T-helper 1 cell treated with Interleukin-12 subunit alpha and Interleukin-12 subunit beta and Interleukin-4 antibody, amounts not matched to agents 30 μg/mL and 1 μg/mL, for 36 hours (primary cell): ENCODE results near the gene CLDND2.
A peak's percentile ranks its signal among the peaks of the same experiment; 100 is the strongest.

Experiments
- H3K27ac Mint-ChIP-seq: one replicate; pipeline ENCODE4 v1.8.0; 2021; ENCODE audit warnings: mild to moderate bottlenecking, mixed read lengths
- H3K27me3 Mint-ChIP-seq: one replicate; pipeline ENCODE4 v1.8.0; 2021; ENCODE audit warnings: low read depth, mixed read lengths
- H3K36me3 Mint-ChIP-seq: one replicate; pipeline ENCODE4 v1.8.0; 2021; ENCODE audit warnings: low read depth, mixed read lengths
- H3K4me1 Mint-ChIP-seq: one replicate; pipeline ENCODE4 v1.8.0; 2021; ENCODE audit warnings: low read depth, mixed read lengths
- H3K4me3 Mint-ChIP-seq: one replicate; pipeline ENCODE4 v1.8.0; 2021; ENCODE audit warnings: mild to moderate bottlenecking, moderate library complexity, mixed read lengths
- H3K9me3 Mint-ChIP-seq: one replicate; pipeline ENCODE4 v1.8.0; 2021; ENCODE audit warnings: mixed read lengths

The CLDND2 gene

DNA sequence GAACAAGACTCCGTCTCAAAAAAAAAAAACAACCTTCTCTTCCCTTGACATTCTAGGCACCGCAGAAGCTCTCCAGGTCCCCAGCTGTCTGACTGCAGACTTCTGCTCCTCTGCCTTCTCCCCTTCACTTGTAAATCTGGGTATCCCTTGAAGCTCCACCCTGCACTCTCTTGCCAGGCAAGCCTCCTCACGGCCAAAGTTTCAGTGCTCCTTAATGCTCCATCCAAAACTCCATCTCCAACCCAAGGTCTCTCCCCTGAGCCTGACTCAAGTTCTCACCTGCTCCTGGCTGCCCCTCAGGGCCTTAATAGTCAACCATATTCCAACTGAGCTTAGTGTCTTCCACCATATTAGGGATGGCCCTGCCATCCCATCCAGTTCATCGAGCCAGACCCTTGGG, 1.4 kb upstream of the CLDND2 start:
- peak overlapping the region; percentile 94 for H3K27ac Mint-ChIP-seq
- peak overlapping the region; percentile 83 for H3K4me3 Mint-ChIP-seq
- peaks cover 68% of the 10 kb centered on the region for H3K4me1 Mint-ChIP-seq
- no peaks in the 10 kb centered on the region for H3K27me3 Mint-ChIP-seq
- peaks cover 10% of the 10 kb centered on the region for H3K36me3 Mint-ChIP-seq
- H3K9me3 Mint-ChIP-seq, result peaks cover 12% of the 10 kb centered on the region

DNA sequence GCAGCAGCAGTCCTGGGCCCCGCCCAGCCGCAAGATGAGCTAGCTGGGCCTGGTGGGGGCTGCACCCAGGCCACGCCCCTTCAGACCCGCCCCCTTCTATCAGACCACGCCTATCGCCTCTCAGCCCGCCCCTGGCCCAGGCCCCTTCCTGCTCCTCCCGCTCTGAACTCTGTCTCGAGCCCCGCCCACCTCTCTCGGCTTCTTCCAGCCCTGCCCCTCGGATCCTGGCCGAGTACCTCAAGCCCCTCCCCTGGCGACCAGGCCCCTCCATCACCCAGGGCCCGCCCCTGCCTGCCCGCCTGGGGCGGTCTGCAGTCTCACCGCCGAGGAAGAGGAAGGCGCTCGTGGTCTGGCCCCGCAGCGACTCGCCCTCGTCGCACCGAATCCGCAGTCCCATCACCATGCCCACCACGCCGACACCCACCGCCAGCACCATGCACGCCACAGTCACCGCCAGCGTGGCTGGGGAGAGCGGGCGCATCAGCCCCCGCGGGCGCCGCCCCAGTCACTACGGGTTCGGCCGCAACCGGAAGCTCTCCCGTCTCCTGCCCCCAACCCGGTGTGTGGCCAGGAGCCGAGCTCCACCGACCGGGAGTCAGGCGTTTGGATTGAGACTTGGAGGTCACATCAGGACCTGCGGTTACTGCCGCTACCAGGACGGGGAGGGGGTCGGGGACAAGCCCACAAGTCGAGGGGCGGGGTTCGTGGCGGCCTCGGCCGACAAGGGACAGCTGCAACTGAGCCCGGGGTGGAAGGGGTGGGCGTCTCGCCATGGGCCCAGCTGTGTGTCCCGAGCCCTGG, 1.0 kb downstream of the CLDND2 start:
- peak overlapping the region; percentile 98 for H3K27ac Mint-ChIP-seq
- H3K4me3 Mint-ChIP-seq, result peak overlapping the region; percentile 100
- H3K36me3 Mint-ChIP-seq, result peaks cover 3% of the 10 kb centered on the region
- H3K27me3 Mint-ChIP-seq, result no peaks in the 10 kb centered on the region
- H3K4me1 Mint-ChIP-seq, result peaks cover 65% of the 10 kb centered on the region
- no peaks in the 10 kb centered on the region for H3K9me3 Mint-ChIP-seq

DNA sequence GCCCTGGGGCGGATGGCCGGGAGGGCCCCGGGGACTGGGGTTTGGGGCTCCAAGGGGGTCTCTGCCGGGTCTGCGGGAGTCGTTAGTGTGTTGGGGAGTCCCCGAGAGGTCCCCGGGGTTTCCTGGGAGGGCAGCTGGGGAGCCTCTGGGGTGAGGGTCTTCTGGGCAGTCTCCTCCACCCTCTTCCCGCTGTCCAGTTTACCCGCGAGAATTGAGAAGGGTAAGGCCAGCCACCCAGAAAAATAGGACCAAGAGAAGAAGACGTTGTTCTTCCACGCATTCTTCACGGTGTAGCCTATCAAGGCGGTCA, 1.6 kb downstream of the CLDND2 start:
- H3K27me3 Mint-ChIP-seq, result no peaks in the 10 kb centered on the region
- peaks cover 64% of the 10 kb centered on the region for H3K4me1 Mint-ChIP-seq
- H3K36me3 Mint-ChIP-seq, result peaks cover 3% of the 10 kb centered on the region
- H3K9me3 Mint-ChIP-seq, result no peaks in the 10 kb centered on the region
- peak overlapping the region; percentile 98 for H3K27ac Mint-ChIP-seq
- H3K4me3 Mint-ChIP-seq, result peak overlapping the region; percentile 100

DNA sequence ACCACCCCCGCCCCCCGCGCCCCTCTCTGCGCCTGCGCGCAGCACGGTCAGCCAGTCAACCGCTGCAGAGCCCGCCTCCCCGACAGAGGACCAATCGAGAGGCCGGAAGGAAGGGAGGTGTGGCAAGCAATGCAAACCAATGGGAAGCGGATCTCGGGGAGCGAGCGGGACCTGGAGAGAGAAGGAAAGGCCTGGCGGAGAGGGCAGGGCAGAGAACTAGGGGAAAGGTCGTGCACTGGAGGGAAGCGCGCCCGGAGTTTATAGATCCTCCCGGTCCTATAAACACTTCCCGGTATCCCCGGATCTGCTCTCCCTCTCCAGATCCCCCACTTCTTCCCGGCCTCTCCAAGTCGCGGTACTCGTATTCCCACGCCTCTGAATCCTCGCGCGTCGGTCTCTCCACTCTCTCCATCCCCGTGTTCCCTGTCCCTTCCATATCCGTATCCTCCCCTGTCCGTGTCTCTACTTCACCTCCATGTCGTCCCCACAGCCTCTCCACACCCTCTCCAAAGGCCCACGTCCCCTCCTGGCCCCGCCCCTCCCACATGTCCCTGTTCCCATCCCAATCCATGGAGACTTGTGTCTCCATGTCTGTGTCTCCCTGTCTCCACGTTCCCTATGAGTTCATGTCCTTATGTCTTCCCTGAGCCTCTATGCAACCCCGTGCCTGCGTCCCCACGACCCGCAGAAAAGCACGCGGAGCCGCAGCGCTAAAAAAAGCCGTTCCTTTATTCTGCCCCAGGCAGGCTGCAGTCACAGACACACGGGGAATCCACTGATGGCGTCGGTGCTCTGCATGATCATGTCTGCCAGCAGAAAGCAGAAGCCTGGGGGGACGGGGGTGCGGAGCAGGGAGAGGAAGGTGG, 2.2 kb downstream of the CLDND2 start:
- peaks cover 3% of the 10 kb centered on the region for H3K36me3 Mint-ChIP-seq

DNA sequence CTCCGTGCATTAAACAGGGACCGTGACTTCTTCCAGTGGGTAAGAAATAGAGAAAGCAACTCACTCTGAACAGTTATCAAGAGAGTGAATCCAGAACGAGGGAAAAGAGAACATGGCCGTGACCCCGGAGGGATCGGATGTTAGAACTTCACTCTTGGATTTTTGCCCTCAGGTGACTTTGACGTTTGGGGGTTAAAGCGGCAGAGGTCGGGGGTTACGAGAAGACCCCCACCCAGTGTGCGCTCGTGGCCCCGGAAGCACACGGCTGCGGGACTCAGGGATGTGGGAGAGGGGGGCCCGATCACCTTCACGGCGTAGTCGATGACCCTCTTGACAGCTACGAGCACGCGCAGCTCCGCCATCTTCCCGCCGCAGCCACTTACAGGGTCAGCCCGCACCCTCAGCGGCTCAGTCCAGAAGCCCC, 2.8 kb downstream of the CLDND2 start, which contains the start of gene ETFB:
ETFB (minus strand) TSS at position 424 of the 424 bp plus-strand sequence; CDS start at position 362, 62 bp downstream.
- Mint-ChIP-seq H3K4me1 (peaks cover 55% of the 10 kb centered on the region), H3K27me3 (no peaks in the 10 kb centered on the region), H3K4me3 (peak within 1 kb of the TSS; percentile 100), H3K9me3 (no peaks in the 10 kb centered on the region), H3K27ac (peak within 1 kb of the TSS; percentile 98), H3K36me3 (peaks cover 3% of the 10 kb centered on the region)

More for the DNA sequence above, 2.2 kb downstream of the CLDND2 start:
- Mint-ChIP-seq H3K4me3 (peak overlapping the region; percentile 100), H3K27ac (peak overlapping the region; percentile 98), H3K4me1 (peaks cover 61% of the 10 kb centered on the region), H3K9me3 (no peaks in the 10 kb centered on the region), H3K27me3 (no peaks in the 10 kb centered on the region)

DNA sequence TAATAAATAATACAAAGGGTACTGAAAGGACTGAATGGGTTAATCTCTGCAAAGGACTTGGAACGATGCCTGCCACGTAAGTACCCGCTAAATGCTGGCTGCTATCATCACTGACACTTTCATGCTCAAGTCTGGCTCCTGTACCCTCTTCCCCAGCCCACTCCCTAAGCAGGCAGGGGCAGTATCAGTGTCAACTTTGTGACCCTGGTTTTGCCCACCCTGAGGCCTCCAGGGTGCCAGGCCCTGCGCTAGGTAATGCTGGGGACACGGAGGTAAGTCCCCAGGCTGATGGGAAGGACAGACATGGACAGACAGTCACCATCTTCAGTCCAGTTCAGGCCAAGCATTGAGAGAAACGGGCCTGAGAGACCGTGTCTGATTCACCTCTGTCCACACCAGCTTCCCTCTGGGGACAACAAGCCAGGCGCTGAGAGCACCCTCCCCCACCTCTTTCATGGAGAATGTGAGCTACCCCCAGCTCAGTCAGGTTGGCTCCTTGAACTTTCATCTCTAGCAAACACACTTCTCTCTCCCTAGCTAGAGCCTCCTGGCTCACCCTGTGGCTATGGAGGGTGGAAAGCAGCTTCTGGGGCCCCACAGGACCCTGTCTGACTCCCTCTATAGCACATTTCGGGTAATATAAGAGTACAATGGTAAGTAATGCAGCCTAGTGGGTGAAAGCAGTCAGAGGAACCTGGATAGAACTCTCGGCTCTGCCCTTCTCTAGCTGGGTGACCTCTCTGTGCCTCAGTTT, 3.4 kb downstream of the CLDND2 start:
- Mint-ChIP-seq H3K27ac (peak overlapping the region; percentile 98), H3K36me3 (peaks cover 3% of the 10 kb centered on the region), H3K9me3 (no peaks in the 10 kb centered on the region), H3K27me3 (no peaks in the 10 kb centered on the region), H3K4me1 (peaks cover 49% of the 10 kb centered on the region), H3K4me3 (peak overlapping the region; percentile 100)

DNA sequence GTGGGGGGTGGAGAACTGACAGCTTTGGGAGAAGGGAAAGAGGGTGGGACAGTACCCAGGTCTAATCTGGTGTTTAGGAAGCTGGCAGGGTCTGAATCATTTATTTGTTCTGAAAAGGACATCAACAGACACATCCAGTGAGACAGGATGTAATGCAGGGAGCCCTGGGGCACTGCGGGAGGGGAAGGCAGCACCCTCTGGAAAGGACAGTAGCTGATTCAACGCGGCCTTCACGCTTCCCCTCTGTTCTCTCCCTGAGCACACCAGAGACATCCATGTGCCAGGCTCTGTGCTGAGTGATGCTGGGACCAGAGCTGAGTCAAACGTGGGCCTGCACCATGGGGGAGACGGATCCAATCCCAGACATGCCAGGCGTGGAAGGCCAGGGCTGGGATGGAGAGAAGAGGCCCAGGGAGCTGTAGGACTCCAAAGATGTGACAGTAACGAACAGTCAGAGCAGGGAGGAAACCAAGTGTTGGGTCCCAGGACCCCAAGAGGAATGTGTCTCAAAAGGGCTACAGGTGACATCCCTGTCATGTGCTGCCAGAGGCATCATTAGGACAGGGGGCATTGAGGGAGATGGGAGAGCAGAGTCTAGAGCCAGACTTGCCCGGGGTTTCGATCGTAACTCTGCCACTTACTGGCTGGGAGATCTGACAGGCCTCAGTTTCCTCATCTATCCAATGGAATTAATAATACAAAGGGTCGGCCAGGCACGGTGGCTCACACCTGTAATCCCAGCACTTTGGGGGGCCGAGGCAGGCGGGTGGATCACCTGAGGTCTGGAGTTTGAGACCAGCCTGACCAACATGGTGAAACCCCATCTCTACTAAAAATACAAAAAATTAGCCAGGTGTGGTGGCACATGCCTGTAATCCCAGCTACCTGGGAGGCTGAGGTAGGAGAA, 4.3 kb downstream of the CLDND2 start:
- H3K36me3 Mint-ChIP-seq, result no peaks in the 10 kb centered on the region
- no peaks in the 10 kb centered on the region for H3K9me3 Mint-ChIP-seq
- peak overlapping the region; percentile 66 for H3K4me3 Mint-ChIP-seq
- H3K27ac Mint-ChIP-seq, result peak overlapping the region; percentile 34
- no peaks in the 10 kb centered on the region for H3K27me3 Mint-ChIP-seq
- H3K4me1 Mint-ChIP-seq, result peaks cover 45% of the 10 kb centered on the region

DNA sequence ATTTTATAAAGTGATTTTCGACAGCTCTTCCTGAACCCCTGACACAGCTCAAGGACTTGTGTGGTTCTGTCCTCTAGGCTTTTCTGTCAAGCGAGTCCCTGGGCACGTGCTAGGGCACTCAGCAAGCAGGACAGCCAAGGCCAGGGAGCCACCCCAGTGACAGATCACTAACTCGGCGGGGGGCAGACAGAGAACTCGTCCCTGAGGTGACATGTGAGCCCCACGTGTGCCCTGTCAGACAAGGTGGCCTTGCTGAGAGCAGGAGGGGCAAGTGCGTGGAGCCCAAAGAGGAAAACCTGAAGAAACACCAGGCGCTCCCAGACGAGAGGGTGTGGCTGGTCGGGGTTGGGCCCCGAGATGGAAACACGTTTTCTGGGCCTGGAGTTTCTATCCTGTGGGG, 7.6 kb downstream of the CLDND2 start:
- Mint-ChIP-seq H3K36me3 (no peaks in the 10 kb centered on the region), H3K27ac (no peak overlapping the region), H3K27me3 (no peaks in the 10 kb centered on the region), H3K4me1 (peaks cover 31% of the 10 kb centered on the region), H3K9me3 (no peaks in the 10 kb centered on the region), H3K4me3 (no peak overlapping the region)

DNA sequence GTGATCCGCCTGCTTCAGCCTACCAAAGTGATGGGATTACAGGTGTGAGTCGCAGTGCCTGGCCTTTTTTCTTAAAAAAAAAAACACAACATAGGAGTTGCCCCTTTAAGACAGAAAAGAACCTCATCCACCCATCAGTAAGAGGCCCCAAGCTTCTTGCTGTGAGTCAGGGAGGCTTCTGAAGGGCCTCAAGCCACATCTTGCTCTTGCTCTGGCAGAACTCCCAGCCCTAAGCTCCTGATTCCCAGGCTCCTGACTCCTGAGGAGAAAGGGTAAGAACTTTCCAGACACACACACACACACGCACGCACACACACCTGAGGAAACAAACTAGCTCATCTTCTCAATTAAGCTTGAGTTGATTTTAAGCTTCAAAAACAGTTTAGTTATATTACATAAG, 9.5 kb downstream of the CLDND2 start:
- H3K9me3 Mint-ChIP-seq, result no peaks in the 10 kb centered on the region
- no peaks in the 10 kb centered on the region for H3K36me3 Mint-ChIP-seq
- H3K27me3 Mint-ChIP-seq, result no peaks in the 10 kb centered on the region
- H3K4me1 Mint-ChIP-seq, result peaks cover 26% of the 10 kb centered on the region
- H3K4me3 Mint-ChIP-seq, result no peak overlapping the region
- H3K27ac Mint-ChIP-seq, result no peak overlapping the region

DNA sequence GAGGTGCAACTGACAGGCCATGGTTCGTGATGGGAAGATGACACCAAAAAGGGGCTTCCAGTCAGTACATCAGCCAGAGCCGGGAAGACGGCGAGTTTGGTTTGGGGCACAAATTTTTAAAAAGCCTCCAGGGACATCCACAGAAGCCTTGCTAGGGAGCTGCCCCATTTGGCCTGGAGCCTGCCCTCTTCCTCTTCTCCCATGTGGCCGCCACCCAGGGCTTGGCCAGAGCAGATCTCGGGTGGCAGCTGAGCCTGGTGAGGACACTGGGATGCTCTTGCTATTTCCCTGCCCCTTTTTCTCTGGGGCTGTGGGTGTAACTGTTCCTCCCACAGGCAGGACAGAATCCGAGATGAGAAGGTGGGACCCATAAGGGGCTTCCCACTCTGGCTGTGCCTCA, 10.9 kb downstream of the CLDND2 start:
- Mint-ChIP-seq H3K27ac (no peak overlapping the region), H3K27me3 (no peaks in the 10 kb centered on the region), H3K36me3 (no peaks in the 10 kb centered on the region), H3K9me3 (no peaks in the 10 kb centered on the region), H3K4me3 (no peak overlapping the region), H3K4me1 (peaks cover 15% of the 10 kb centered on the region)

DNA sequence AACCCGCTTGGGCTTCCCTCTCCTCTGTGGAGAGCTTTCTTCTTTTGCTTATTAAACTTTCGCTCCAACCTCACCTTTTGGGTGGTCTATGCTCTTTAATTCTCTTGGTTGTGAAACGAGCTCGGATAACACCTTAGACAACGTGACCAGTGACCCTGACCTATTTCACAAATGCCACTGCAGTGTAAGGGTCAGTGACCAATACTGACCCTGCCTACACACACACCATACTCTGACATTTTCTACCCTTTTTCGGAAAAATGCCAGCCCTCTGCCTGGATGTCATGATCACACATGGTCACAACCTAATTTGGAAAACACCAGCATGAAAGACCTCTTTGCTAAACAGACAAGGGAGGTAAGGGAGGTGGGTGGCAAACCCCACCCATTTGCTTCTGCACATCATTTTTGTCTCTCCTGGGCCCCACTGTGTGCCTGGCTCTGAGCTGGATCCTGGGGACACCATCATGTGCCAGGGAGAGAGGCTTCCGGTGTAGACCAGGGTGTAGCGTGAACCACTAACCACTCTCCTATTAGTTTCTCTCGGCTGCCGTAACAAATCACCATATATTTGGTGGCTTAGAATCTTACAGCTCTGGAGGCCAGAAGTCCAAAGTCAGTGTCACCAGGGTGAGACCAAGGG, 12.5 kb downstream of the CLDND2 start:
- Mint-ChIP-seq H3K27ac (no peak overlapping the region), H3K27me3 (no peaks in the 10 kb centered on the region), H3K36me3 (peaks cover 9% of the 10 kb centered on the region), H3K4me3 (no peak overlapping the region), H3K9me3 (no peaks in the 10 kb centered on the region), H3K4me1 (peaks cover 6% of the 10 kb centered on the region)

DNA sequence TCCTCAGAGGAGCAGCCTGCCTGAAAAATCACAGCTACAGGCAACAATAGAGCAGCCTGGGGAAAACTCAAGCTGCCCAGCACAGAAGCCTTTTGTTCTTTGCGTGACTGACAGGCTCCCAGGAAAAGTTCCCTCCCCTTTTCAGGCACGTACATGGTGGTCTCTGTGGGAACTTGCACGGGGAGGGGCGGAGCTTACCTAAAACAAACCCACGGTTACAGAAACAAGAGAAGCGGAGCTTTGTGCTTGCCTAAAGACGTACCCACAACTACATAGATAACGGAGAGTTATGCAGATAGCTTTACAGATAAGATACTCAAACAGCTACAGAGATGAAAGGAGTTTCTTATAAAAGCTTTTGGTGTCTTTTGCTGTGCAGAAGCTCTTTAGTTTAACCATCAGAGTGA, 14.1 kb downstream of the CLDND2 start:
- peaks cover 15% of the 10 kb centered on the region for H3K36me3 Mint-ChIP-seq
- peak overlapping the region; percentile 9 for H3K27ac Mint-ChIP-seq
- peak overlapping the region; percentile 7 for H3K4me3 Mint-ChIP-seq
- no peaks in the 10 kb centered on the region for H3K27me3 Mint-ChIP-seq
- peaks cover 6% of the 10 kb centered on the region for H3K4me1 Mint-ChIP-seq
- H3K9me3 Mint-ChIP-seq, result no peaks in the 10 kb centered on the region

DNA sequence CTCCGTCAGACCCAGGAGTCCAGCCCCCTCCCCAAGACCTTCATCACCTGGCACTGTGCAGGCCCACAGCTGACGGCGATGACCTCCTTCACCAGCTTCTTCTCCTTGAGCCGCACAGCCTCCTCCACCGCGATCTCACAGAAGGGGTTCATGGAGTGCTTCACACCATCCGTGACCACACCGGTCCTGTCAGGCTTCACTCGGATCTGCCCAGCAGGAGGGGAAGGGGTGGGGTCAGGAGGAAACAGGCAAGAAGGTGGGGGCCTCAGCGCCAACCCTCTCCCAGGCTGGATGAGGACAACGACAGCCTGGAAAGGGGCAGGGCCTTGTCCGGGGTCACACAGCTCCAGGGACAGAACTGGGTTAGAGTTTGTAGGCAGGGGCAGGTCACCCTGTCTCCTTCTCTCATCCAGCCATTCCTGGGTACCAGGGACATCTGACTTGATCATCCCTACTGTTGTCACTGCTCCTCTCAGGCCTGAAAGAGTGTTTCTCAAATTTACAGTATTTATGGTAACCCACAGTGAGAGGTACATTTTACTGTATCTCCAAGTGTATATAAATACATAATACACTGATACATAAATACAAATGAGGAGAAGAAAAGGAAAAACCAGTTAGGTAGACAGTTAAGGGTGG, 14.6 kb downstream of the CLDND2 start:
- Mint-ChIP-seq H3K36me3 (peaks cover 15% of the 10 kb centered on the region), H3K4me1 (peaks cover 6% of the 10 kb centered on the region), H3K27ac (no peak overlapping the region), H3K4me3 (no peak overlapping the region), H3K9me3 (no peaks in the 10 kb centered on the region), H3K27me3 (no peaks in the 10 kb centered on the region)
